Measurements from ENCODE around the gene ESR1. TPM values are rescaled to one million over a fixed set of nuclear protein-coding genes. Genes with fewer than 3 reads are reported as not detected.
"Not testable (repeated sequence)": the region's sequence is repeated elsewhere in the genome, so short reads cannot be mapped to it uniquely, and the experiment has no call there.

Gene ESR1
- polyA plus RNA-seq, 4 donors: 0.60 to 1.2 (median 0.71) TPM

DNA sequence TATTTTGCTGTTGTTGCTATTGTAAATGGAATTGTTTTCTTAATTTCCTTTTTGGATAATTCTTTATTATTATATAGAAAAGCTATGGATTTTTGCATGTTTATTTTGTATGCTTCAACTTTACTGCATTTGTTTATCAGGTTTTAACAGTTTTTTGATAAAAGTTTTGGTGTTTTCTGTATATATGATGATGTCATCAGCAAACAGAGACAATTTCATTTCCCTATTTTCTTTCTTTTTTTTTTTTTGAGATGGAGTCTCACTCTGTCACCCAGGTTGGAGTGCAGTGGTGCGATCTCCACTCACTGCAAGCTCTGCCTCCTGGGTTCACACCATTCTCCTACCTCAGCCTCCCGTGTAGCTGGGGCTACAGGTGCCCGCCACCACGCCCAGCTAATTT is 156.9 kb downstream of the ESR1 start:
- not testable (repeated sequence) for DNase-seq (ENCODE audit: low read depth in 4 of 4, low spot score in 3 of 4)

DNA sequence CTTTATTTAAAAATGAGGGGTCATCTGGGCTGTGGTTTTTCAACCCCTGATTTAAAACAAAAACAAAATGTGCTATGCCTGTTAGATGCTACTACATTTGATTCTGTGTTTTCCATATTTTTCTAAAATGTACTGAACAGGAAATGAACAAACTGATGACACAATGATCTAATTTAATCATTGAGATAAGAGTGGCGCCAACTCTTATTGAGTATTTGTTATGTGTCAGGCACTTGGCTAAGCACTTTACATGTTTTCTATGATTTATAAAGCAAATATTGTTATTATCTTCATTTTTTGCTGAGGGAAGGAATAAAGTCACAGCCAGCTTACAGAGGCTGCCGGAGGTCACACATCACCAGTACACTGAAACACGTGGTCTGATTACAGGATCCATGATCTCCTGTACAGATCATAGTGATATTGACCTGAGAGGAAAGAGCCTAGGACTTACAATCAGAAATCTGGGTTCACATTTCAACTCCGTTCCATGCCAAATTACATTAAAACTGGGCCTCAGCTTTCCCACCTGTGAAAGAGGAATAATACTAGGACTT is 166.7 kb downstream of the ESR1 start:
- DNase-seq (ENCODE audit: low read depth in 4 of 4, low spot score in 3 of 4): no peak

DNA sequence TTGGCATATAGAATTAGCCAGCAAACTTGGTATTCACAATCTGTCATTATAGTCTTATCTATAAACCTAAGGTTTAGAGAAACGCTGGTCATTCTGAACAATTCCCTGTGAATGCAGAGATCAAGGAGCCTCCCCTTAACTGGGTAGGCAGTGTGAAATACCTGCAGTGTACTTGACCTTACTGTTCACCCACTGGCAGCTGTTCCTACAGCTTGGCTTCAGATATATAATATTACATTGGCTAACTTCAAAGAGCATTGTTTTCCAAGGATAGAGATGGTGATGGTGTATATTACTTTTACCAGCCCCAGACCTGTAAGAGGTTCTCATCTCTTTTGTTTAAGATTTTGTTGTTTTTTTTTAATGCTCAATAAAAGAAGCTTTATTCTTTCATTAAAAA is 168.3 kb downstream of the ESR1 start:
- DNase-seq (ENCODE audit: low read depth in 4 of 4, low spot score in 3 of 4): no peak

DNA sequence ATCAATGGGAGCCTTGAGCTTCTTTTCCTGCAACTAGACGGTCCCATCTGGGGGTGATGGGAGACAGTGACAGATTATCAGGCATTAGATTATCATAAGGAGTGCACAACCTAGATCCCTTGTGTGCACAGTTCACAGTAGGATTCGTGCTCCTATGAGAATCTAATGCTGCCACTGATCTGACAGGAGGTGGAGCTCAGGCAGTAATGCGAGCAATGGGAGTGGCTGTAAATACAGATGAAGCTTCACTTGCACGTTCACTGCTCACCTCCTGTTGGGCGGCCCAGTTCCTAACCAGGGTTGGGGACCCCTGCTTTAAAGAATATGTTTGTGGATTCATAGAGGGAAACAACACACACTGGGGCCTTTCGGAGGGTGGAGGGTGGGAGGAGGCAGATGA is 180.7 kb downstream of the ESR1 start:
- DNase-seq (ENCODE audit: low read depth in 4 of 4, low spot score in 3 of 4): not testable (repeated sequence)

DNA sequence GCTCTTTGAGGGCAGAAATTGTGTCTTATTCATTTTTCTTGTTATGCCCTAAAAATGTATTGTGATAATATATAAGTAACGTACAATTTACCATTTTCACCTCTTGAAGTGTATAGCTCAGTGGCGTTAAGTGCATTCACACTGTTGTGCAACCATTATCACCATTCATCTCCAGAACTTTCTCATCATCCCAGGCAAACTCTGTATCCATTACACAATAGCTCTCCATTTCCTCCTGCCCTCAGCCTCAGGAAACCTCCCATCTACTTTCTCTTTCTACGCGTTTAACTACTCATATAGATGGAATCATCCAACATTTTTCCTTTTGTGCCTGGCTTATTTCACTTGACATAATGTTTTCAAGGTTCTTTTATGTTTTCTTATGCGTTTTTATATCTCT is 184.6 kb downstream of the ESR1 start:
- no peak for DNase-seq (ENCODE audit: low read depth in 4 of 4, low spot score in 3 of 4)

DNA sequence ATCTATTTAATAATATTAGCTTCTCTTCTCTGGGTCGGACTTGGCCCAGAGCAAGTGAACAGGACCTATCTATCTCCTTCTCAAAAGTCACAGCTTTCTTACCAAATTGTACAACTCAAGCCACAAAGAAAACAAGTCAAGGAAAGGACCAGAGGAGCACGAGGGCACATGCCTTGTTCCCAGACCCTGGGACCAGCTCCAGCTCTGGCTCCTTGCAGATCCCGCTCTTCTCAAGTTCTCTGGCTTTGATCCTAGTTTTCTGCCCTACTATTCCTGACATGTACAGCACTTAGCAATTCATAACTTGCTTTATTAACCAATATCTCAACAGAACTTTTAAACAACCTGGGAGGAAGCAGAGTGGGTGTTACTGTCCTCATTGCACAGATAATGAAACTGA is 185.9 kb downstream of the ESR1 start:
- DNase-seq (ENCODE audit: low read depth in 4 of 4, low spot score in 3 of 4): no peak

DNA sequence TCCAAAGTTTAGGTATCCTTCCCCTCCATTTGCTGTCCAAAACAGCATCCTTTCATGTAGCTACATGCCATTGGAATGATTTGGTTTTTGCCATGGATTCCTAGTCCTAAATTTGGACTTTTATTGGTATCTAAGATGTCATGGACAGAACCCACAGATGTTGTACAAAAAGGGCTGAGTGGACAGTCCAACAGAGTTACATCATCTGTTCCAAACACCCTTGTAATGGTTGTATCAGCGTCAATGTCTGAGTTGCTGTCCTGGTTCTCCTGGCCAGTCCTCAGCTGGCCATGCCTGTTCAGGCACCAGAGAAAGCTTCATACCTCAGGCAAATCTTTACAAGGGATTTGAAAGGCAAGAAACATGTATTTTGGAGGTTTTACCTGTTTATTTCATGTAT is 191.3 kb downstream of the ESR1 start:
- no peak for DNase-seq (ENCODE audit: low read depth in 4 of 4, low spot score in 3 of 4)

DNA sequence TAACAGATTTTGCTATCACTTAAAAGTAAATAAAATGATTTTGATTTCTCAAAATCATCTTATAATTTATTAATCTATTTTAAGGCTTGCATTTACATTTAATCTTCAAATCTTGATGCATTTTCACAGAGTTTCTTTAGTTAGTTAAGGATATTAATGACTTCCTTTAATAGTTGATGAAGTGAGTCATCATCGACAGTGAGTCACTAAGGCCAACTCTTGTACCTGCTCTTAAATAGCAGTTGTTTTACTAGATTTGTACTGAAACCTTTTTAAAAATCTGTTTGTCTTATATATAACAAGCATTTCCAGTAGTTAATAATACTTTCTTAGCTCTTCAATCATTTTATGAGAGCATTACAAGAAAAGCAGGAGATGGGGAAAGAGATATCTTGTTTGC is 191.7 kb downstream of the ESR1 start:
- DNase-seq (ENCODE audit: low read depth in 4 of 4, low spot score in 3 of 4): no peak

DNA sequence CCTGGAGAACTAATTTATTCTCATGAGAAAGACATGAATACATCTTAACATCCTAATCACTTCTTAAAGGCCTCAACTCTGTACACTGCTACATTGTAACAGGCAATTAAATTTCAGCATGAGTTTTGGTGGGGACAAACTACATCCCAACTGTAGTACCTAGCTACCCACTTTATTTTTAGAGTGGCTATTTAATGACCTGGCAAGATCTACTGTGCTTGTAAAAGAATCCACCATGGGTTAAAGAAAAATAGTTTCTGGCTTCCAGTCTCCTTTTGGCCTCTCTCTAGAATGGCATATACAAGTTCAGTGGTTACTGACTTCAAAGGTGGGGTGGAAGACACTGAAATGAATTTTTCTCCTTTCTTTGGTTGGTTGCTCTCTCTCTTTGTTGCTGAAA is 193.9 kb downstream of the ESR1 start:
- DNase-seq (ENCODE audit: low read depth in 4 of 4, low spot score in 3 of 4): no peak

DNA sequence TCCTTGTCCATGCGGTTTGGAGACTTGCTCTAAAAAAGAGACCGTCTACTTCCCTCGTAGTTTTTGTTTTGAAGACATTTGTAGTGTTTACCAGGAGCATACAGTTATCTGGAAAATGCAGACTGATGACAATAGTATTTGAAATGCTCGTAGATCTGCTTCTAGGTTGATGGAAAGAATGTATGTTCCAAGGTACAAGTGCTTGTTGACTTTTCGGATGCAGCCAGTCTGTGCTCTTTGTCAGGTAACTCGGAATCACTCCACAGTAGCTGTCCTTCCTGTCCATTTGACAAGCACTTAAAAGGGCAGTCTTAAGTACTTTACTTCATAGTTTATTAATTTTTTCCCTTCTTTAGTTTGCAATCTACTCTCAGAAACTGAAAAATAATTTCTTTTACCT is 194.8 kb downstream of the ESR1 start:
- no peak for DNase-seq (ENCODE audit: low read depth in 4 of 4, low spot score in 3 of 4)

DNA sequence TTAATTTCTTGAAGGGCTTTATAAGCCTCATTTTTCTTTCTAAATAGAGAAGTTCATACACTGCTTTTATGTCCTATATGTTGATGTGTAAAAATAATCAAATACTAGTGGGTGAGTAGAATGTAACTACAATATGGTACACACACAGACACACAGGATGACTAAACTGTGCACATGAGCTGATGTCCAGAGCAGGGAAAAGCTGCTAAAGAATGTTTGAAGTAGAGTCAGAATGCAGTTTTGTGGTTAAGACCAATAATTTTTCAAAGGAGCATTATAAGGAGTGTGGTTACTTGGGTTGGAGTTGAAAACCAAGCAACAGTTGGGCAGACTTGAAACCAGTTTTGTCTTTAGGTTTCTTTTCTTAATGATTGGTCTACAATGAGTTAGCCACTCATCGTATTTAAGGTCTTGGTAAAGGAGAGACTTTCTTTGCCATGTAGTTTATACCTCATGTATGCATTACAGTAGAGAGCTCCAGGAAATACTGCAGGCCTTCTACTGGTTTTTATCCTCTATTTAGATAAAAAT is 196.6 kb downstream of the ESR1 start:
- DNase-seq (ENCODE audit: low read depth in 4 of 4, low spot score in 3 of 4): no peak

DNA sequence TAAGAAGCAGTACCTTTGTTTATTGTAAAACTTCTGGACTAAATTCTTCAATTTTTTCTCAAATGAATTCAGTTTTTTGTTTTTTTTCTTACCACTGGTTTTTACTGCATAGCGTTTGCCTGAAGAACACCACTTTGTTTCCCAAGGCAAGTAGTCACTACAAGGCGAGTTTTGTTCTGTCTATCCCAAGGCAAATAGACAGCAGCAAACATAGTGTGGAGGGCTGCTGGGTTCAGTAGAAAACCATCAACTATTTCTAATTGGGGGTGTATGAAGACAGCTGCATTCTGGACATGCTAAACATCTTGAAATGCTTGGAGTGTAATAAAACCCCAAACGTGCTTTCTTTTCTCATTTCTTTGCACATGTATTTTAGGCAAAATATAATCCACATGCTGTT is 197.4 kb downstream of the ESR1 start:
- no peak for DNase-seq (ENCODE audit: low read depth in 4 of 4, low spot score in 3 of 4)

DNA sequence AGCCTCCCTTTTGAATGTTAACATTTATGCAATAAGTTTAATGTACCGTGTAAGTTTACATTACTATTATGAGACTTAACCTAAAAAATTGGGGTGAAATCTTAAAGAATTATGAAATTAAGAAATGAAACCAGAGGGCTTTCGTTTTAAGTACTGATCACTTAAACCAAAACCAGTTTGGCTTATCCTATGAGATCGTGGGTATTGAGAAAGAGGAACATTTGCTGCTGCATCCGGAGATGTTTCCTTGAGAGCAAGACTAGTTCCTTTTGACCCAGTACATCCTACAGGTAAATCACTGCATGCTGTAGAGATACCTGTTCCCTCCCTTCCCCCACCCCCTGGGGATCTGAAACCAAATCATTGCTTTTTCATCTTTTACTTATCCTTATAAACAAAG is 201.3 kb downstream of the ESR1 start:
- no peak for DNase-seq (ENCODE audit: low read depth in 4 of 4, low spot score in 3 of 4)

DNA sequence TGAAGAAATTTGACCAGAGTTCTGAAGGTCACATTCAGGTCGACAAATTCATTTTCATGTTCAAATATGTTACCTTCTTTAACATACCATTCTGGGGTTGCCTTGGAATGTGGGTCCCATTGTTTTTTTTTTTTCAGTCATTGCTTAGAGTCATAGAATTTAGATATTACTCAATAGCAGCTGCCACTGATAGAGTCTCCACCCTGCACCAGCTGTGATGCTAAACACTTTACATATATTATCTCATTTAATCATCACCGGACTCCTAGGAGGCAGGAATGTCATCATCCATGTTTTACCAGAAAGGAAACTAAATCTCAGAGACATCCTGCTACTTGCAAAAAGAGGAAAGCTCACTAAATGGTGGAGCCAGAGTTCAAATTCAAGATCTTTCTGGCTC is 204.7 kb downstream of the ESR1 start:
- no peak for DNase-seq (ENCODE audit: low read depth in 4 of 4, low spot score in 3 of 4)

DNA sequence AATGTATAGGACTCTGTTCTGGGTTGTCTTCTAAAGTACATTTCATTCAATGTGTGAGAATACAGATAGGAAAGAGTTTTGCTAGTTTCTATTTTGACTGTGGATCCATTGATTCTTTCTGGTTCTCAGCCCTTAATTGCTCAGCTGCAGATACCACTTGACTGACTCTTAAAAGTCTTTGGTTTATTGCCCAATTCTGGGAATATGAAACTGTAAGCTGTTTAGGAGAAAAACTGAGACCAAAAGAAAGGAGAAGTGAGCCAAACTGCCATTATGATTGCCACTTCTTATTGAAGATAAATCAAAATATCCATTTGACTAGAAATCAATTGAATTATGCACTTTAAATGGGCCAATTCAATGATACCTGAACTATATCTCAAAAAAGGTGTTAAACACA is 211.4 kb downstream of the ESR1 start:
- DNase-seq (ENCODE audit: low read depth in 4 of 4, low spot score in 3 of 4): no peak

DNA sequence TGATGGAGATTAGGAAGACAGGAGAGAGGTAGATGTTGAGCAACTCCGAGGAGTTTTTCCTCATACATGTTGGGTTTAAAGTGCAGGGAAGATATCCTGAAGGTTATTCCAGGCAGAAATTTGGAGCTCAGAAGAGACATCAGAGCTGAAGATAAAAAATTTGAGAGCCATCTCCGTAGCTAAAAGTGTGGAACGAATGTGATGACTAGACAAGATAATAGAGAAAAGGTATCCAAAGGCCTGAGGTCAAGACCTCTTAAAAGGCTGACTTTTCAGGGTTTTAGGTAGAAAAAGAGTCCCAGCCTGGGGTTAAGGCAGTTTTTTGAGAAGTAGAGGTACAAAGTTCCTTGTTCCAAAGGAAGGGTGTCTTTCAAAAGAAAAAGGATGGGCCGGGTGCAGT is 214.8 kb downstream of the ESR1 start:
- no peak for DNase-seq (ENCODE audit: low read depth in 4 of 4, low spot score in 3 of 4)

DNA sequence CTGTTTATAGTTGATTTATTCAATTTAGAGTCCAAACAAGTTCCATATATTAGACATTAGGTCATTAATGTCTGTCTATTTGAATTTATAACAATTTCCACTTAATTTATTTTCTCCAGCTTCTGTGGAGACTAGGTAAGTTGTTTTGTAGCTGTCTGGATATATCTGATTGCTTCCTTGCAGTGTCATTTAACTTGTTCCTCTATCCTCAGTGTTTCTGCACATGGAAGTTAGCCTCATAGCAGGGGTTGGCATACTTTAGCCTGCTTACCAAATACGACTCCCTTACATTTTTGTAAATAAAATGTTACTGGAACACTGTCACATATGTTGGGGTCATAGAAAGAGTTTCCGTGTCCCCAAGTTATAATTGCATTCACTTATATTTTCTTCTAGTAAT is 216.1 kb downstream of the ESR1 start:
- DNase-seq (ENCODE audit: low read depth in 4 of 4, low spot score in 3 of 4): no peak

DNA sequence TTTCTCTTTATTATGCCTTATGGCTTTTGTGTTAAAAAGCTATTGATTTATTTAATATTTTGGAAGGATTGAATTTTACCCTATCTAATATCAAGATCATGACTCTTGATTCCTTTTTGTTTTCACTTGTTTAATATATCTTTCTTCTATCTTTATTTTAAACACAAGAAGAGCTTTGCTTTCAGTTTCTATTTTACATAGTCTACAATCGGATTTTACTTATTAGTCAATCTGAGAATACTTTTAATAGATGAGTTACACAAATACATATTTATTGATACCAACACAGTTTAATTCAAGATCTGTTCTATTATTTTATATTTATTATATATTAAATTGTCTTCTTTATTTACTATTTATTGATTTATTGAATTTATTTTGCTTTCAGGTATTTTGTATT is 218.8 kb downstream of the ESR1 start:
- no peak for DNase-seq (ENCODE audit: low read depth in 4 of 4, low spot score in 3 of 4)

DNA sequence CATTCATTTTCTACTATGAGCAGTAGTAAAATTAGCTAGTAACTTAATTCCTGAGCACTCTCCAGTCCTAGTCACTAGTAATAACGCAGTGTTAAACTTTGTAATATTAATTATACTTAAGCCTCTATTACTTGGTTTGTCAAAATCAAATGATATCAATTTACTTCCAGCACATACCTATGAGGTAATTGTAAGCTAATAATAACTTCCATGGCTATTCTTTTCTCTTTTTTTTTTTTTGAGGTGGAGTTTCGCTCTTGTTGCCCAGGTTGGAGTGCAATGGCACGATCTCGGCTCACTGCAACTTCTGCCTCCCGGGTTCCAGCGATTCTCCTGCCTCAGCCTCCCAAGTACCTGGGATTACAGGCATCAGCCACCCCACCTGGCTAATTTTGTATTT is 219.3 kb downstream of the ESR1 start:
- DNase-seq (ENCODE audit: low read depth in 4 of 4, low spot score in 3 of 4): not testable (repeated sequence)

DNA sequence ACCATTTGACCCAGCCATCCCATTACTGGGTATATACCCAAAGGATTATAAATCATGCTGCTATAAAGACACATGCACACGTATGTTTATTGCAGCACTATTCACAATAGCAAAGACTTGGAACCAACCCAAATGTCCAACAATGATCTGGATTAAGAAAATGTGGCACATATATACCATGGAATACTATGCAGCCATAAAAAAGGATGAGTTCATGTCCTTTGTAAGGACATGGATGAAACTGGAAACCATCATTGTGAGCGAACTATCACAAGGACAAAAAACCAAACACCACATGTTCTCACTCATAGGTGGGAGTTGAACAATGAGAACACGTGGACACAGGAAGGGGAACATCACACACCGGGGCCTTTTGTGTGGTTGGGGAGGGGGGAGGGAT is 226.3 kb downstream of the ESR1 start:
- DNase-seq (ENCODE audit: low read depth in 4 of 4, low spot score in 3 of 4): not testable (repeated sequence)

DNA sequence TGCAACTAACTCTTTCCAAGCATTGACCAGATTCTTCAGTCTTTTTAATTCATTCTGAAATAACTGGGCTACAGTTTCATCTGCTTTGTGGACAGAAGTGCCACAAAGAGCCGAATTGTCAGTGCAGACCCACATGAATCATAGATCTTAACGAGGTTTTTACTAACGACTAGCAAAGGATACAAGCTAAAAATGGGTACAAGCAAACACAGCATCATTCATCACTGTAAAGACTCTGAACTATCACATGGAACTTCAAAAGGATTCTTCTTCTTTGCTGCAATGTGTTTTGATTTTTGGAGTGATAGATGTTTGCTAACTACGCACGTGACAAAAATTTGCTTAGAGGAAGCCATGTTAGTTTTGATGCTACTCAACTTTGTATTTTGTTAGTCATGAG is 227.1 kb downstream of the ESR1 start:
- no peak for DNase-seq (ENCODE audit: low read depth in 4 of 4, low spot score in 3 of 4)

DNA sequence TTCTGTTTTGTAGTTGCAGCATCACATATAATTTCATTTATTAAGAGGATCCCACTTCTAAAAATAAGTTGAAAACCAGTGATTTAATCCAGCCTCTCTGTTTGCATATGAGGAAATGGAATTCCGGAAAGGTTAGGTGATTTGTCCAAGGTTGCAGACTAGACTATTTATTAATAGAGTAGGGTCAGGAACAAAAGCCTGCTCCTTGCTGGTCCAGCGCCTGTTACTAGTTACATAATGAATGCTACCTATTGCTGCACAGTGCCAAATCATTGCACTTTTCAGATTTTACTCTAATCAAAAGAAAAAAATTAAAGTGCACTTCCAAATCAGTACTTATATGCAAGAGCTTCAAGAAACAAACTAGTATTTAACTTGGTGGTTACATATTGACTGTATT is 238.6 kb downstream of the ESR1 start:
- no peak for DNase-seq (ENCODE audit: low read depth in 4 of 4, low spot score in 3 of 4)

DNA sequence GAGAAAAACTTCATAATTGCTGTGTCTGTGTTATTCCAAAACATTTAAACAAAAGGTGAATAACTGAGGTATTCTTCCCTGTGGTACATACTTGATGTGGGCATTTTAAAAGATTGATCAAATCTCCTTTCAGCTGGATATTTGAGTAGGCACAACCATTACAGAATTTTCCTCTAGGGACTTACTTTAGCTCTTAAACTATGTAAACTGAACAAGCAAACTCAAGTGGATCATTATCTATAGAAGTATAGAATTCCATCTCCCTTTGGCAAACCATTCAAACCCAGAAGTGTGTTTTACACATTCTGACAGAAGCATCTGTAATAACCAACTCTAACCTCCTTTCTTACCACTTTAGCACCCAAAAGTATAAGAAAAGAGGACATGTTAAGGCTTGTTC is 241.4 kb downstream of the ESR1 start:
- no peak for DNase-seq (ENCODE audit: low read depth in 4 of 4, low spot score in 3 of 4)
